GM08714 (cell line): Measurements from ENCODE around the gene GUCA1A.

Experiments
- H3K4me3 ChIP-seq: fragments of 200-500 bp; sonication (Bioruptor generic); 2 replicates; pipeline ENCODE4 v1.5.1; 2014; ENCODE audit warnings: mild to moderate bottlenecking, low read length, inconsistent platforms
- ZNF274 ChIP-seq: IDR thresholded peaks from 2 replicates; pipeline ENCODE4 v1.6.1; 2012; ENCODE audit warnings: mild to moderate bottlenecking, low read depth, low read length

GUCA1A gene

DNA sequence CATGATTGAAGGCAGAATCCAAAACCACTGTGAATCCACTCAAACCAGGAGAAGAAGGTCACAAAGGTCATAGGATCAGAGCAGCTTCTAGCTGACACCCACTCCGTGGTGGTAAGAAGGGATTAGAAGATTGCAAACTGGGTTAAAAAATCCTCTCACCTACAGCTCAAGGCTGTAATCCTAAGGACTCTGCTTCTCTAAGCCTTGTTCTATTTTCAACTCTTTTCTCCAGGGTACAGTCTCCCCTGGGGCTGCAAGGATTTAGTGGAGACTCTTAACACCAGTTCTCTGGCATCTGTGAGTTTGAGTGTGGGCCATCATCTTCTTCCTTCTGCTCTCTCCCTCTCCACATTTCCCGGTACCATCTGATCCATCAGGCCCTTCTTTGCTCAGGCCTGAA is at the start of gene GUCA1A:
Gene GUCA1A (plus strand): TSS at position 264 of the 400 bp plus-strand sequence. CDS start 250 bp downstream, outside the sequence.
- H3K4me3 ChIP-seq: no peak within 1 kb of the TSS
- no peak for TF ChIP-seq ZNF274

DNA sequence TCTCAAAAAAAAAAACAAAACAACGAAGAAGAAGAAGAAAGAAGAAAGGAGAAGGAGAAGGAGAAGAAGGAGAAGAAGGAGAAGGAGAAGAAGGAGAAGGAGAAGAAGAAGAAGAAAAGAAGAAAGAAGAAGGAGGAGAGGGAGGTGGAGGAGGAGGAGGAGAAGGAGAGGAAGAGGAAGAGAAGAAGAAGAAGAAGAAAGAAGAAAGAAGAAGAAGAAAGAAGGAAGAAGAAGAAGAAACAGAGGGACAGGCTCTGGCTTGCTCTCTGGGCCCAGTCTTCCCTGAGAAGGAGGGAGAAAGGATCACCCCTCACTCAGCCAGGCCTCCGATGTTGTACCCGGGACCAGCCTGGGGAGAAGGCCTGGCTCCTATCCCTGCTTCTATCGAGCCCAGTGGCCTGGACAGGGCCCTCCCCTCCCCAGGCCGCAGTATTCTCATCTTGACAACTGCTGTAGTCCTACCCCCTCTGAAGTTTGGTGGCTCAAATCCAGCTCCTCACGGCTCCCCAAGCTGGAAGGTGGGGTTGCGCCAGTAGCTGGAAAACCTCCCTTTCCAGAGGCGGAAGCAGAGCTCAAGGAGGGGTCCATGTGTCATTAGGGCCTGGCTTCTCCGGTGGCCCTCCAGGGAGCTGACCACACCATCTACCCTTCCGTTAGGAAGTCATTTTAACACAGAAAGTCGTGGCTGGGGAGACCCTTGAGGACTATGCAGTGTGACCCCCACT is 49.6 kb upstream of the GUCA1A start:
- no peak for TF ChIP-seq ZNF274

GRCh38 chr6:42124223-42124836 is 48.8 kb upstream of the GUCA1A start:
- H3K4me3 ChIP-seq: no peak overlapping the region
- no peak for TF ChIP-seq ZNF274

More for the DNA sequence above, 49.6 kb upstream of the GUCA1A start:
- no peak overlapping the region for H3K4me3 ChIP-seq

DNA sequence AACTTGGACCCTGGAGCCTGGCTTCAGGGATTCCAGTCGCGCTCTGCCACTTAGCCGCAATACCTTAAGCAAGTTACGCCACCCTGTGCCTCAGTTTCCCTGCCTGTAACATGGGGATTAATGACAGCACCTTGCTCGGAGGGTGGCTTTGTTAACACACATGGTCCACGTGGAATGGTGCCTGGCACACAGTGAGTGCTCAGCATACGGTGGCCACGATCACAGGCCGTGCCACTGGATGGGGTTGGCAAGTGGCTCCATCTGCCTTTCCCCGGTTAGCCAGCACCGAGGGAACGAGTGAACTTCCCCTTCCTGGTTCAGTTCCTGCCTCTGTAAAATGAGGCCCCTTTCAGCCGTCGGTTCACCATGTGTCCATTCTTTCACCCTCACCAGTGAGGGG is 47.9 kb upstream of the GUCA1A start:
- H3K4me3 ChIP-seq: no peak overlapping the region
- TF ChIP-seq ZNF274: no peak

DNA sequence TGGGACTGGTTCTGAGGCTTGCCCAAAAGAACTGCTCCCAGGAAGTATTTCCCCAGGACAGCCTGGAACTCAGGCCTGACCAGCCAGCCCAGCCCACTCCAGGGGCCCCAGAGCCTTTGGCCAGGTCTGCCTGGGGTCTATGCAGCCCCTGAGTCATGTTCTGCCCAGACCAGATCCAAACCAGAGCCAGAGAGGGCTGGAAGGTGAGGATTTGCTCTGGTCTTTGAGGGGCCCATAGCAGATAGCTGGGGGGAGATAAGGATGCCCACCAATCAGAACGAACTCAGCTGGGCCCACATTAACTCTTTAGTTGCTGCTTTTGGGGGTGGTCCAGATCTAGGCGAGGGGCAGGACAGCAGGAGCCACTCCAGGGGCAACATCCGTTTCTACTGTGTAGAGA is 47.5 kb upstream of the GUCA1A start:
- no peak overlapping the region for H3K4me3 ChIP-seq
- TF ChIP-seq ZNF274: no peak

DNA sequence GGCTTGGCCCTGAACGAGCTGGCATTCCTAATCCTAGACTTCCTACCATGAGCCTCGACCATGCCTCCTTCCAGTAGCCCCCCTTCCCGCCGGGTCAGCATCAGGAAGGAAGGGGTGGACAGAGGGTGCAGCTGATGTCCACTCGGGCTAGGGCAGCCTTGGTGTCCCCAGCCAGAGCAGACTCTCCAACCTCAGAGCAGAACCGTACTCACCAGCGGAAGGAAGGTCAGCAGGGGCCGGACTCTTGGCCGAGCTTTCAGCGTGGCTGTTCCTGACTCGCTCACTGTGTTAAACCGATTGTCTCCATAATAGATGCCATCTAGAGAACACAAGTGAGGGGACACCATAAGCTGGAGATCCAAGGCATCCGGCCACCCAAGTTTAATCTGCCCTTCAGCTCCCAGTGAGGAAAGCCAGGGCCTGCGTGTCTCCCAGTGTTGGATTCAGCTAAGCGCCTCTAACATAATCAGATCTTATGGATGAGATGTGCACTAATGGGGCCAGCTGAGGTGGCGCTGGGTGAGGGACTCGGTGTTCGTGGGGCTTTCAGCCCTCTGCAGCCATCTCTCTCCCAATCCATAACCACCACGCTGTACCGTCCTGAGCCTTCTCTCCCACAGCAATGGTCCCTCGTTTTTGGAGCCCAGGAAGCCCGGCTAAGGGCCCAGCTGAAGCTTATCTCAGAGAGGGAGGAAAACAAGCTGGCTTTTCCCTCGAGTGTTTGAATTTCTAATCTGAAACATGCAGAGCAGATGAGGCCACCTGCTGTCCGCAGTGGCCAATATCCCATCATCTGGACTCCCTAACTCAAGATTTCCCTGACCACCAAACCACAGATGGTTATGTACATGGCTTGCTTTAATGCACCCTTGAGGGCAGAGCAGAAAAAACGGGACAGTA is 44.5 kb upstream of the GUCA1A start:
- no peak overlapping the region for H3K4me3 ChIP-seq
- TF ChIP-seq ZNF274: no peak

DNA sequence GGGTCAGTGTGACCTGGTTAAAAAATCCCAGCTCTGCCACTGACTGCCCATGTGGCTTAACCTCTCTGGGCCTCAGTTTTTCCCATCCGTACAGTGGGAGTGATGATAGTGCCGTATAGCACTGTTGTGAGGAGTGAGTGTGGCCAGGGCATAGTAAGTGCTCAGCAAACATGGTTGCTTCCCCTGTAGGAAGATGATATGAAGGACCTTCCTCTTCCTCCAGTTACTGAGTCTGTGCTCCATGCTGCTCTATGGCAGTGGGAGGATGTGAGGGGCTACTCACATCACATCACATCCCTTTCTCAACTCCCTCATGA is 43.8 kb upstream of the GUCA1A start:
- no peak for TF ChIP-seq ZNF274
- no peak overlapping the region for H3K4me3 ChIP-seq

DNA sequence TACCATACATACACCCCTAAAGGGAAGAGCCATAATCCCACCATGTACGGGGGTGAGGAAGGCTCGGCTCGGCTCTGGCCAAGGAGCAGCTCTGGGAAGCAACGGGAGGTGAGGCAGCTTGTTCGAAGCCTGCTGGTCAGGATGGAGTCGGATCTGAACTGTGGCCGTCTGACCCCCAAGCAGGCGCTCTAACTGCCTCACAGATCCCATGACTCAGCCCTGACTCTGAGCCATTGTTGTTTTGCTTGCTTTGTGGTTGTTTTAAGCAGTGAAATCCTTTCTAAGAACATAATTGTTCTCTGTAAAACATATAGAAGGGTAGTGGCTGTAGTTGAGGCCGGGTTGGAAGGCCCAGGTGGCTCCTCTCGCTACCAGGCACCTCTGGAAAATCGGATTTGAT is 41.6 kb upstream of the GUCA1A start:
- TF ChIP-seq ZNF274: no peak

GRCh38 chr6:42133926-42134325 is 39.2 kb upstream of the GUCA1A start:
- TF ChIP-seq ZNF274: no peak

More for the DNA sequence above, 41.6 kb upstream of the GUCA1A start:
- no peak overlapping the region for H3K4me3 ChIP-seq

GRCh38 chr6:42135161-42135560 is 38.0 kb upstream of the GUCA1A start:
- no peak overlapping the region for H3K4me3 ChIP-seq
- no peak for TF ChIP-seq ZNF274

More at GRCh38 chr6:42133926-42134325, 39.2 kb upstream of the GUCA1A start:
- no peak overlapping the region for H3K4me3 ChIP-seq

GRCh38 chr6:42135722-42136121 is 37.4 kb upstream of the GUCA1A start:
- no peak for TF ChIP-seq ZNF274
- no peak overlapping the region for H3K4me3 ChIP-seq

DNA sequence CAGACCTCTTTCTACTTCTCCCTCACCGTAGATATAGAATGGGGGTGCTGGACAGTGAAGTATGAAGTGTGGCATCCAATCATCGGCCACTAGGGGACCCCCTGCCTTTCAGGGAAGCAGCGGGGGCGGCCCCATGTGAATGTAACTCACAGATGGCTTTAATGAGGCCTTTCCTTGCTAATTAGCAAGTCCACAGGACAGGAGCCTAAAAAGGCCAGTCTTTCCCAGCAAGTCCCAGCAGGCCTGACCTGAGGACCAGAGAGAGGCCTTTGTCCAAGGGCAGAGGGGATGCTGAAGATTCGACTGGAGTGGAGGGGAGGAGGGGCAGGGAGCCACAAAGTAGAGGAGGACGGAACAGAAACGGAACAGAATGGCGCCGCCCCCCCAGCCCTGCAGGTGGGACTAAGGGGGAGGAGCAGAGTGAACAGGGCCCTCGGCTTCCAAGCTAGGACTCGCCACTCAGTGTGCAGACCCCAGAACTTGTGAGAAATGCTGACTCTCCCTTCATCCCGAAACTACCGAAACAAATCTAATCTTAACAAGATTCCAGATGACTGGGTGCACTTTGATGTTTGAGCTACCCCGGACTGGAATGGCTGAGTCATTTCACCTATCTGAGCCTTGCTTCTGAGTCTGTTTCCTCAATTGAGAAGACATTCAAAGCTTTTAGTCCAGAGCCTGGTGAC is 36.5 kb upstream of the GUCA1A start:
- TF ChIP-seq ZNF274: no peak
- no peak overlapping the region for H3K4me3 ChIP-seq

GRCh38 chr6:42137194-42137753 is 35.9 kb upstream of the GUCA1A start:
- H3K4me3 ChIP-seq: no peak overlapping the region
- TF ChIP-seq ZNF274: no peak

GRCh38 chr6:42138190-42138589 is 35.0 kb upstream of the GUCA1A start:
- no peak for TF ChIP-seq ZNF274
- H3K4me3 ChIP-seq: no peak overlapping the region
